IMR-90 (cell line): Measurements from ENCODE around the gene ITGA3. TPM values are rescaled to one million over a fixed set of nuclear protein-coding genes. Genes with fewer than 3 reads are reported as not detected.

Experiments
- ATAC-seq: fragments of 200-7000 bp; cut with Tn5 transposase; 2 replicates; pipeline ENCODE4 v1.9.1; 2020; ENCODE audit warnings: low read depth, mild to moderate bottlenecking, moderate library complexity
- BruUV-seq: library from RNA; stranded (reverse); fragments of 400-500 nt; replicated peaks from 2 replicates; lab custom pipeline; 2021; lab: Mats Ljungman, UMichigan
- CTCF ChIA-PET: fragments of 300-600 bp; formaldehyde crosslinking; extraction: SDS; loops from one replicate; lab custom pipeline; 2021; ENCODE audit warnings: antibody characterized with exemption; lab: Yijun Ruan, JAX
- POLR2A ChIA-PET: fragments of 300-600 bp; sonication (Branson Sonifier 250); formaldehyde crosslinking; loops from one replicate; lab custom pipeline; 2022; ENCODE audit warnings: antibody characterized with exemption; ENCODE audit not compliant: unreplicated experiment; lab: Charles Lee
- DNase-seq: peaks from one replicate; pipeline ENCODE4 v3.0.0; 2013
- H2AFZ ChIP-seq: replicated peaks from 2 replicates; pipeline ENCODE3; 2013; ENCODE audit warnings: low read length, mild to moderate bottlenecking; ENCODE audit not compliant: poor library complexity
- H2AK5ac ChIP-seq: 2 replicates; pipeline ENCODE4 v1.6.1; 2013; ENCODE audit warnings: low read depth, low read length, inconsistent platforms
- H2AK9ac ChIP-seq: replicated peaks from 2 replicates; pipeline ENCODE3; 2013; ENCODE audit warnings: mild to moderate bottlenecking, low read depth, low read length, moderate library complexity; ENCODE audit not compliant: poor library complexity
- H2BK120ac ChIP-seq: 2 replicates; pipeline ENCODE4 v1.6.1; 2013; ENCODE audit warnings: low read depth, low read length, inconsistent platforms
- H2BK15ac ChIP-seq: 3 replicates; pipeline ENCODE4 v1.6.1; 2013; ENCODE audit warnings: low read depth, low read length, inconsistent platforms
- H2BK20ac ChIP-seq: 2 replicates; pipeline ENCODE4 v1.6.1; 2013; ENCODE audit warnings: low read depth, mild to moderate bottlenecking, inconsistent platforms, low read length, moderate library complexity
- H2BK5ac ChIP-seq: 2 replicates; pipeline ENCODE4 v1.6.1; 2013; ENCODE audit warnings: mild to moderate bottlenecking, low read depth, low read length, inconsistent platforms; ENCODE audit not compliant: poor library complexity, severe bottlenecking
- H3K14ac ChIP-seq: replicated peaks from 2 replicates; pipeline ENCODE4 v1.6.1; 2013; ENCODE audit warnings: low read depth, low read length, inconsistent platforms
- H3K18ac ChIP-seq: 2 replicates; pipeline ENCODE4 v1.6.1; 2013; ENCODE audit warnings: low read depth, low read length, control low read depth
- H3K23ac ChIP-seq: 2 replicates; pipeline ENCODE4 v1.6.1; 2013; ENCODE audit warnings: low read depth, low read length, inconsistent platforms
- H3K27ac ChIP-seq: 2 replicates; pipeline ENCODE4 v1.5.1; 2013; ENCODE audit warnings: mild to moderate bottlenecking, control low read depth, low read length; ENCODE audit not compliant: insufficient read depth
- H3K27me3 ChIP-seq: 2 replicates; pipeline ENCODE4 v1.6.1; 2013; ENCODE audit warnings: low read length; ENCODE audit not compliant: control insufficient read depth, insufficient read depth
- H3K36me3 ChIP-seq: 2 replicates; pipeline ENCODE4 v1.6.1; 2013; ENCODE audit warnings: low read length, mixed read lengths; ENCODE audit not compliant: control insufficient read depth, insufficient read depth
- H3K4ac ChIP-seq: 2 replicates; pipeline ENCODE4 v1.6.1; 2013; ENCODE audit warnings: low read depth, low read length, inconsistent platforms
- H3K4me1 ChIP-seq: 2 replicates; pipeline ENCODE4 v1.6.1; 2013; ENCODE audit warnings: low read length, mixed read lengths; ENCODE audit not compliant: control insufficient read depth, insufficient read depth
- H3K4me2 ChIP-seq: 2 replicates; pipeline ENCODE4 v1.6.1; 2013; ENCODE audit warnings: low read depth, mild to moderate bottlenecking, control low read depth, low read length, moderate library complexity
- H3K4me3 ChIP-seq: 2 replicates; pipeline ENCODE4 v1.5.1; 2013; ENCODE audit warnings: low read depth, mild to moderate bottlenecking, control low read depth, low read length, moderate library complexity; ENCODE audit not compliant: insufficient read depth
- H3K56ac ChIP-seq: 2 replicates; pipeline ENCODE4 v1.6.1; 2013; ENCODE audit warnings: low read length, inconsistent platforms; ENCODE audit not compliant: insufficient read depth; ENCODE audit errors: extremely low read depth
- H3K79me1 ChIP-seq, 2 experiments: 2 replicates each; pipeline ENCODE4 v1.6.1; 2013; ENCODE audit warnings: low read length in 2 of 2, inconsistent platforms in 1 of 2, low read depth in 1 of 2
- H3K9ac ChIP-seq: 2 replicates; pipeline ENCODE4 v1.6.1; 2013; ENCODE audit warnings: low read depth, low read length, control low read depth
- H3K9me1 ChIP-seq: 2 replicates; pipeline ENCODE4 v1.6.1; 2013; ENCODE audit warnings: low read length, inconsistent platforms; ENCODE audit not compliant: insufficient read depth
- H3K9me3 ChIP-seq: 2 replicates; pipeline ENCODE4 v1.6.1; 2013; ENCODE audit warnings: low read length; ENCODE audit not compliant: control insufficient read depth, insufficient read depth
- H4K20me1 ChIP-seq: 2 replicates; pipeline ENCODE4 v1.6.1; 2013; ENCODE audit warnings: low read length, inconsistent platforms; ENCODE audit not compliant: insufficient read depth
- H4K5ac ChIP-seq: 2 replicates; pipeline ENCODE4 v1.6.1; 2013; ENCODE audit warnings: mild to moderate bottlenecking, low read depth, low read length, control low read depth
- H4K8ac ChIP-seq, 2 experiments: 2 replicates each; pipeline ENCODE4 v1.6.1; 2013; ENCODE audit warnings: low read depth in 2 of 2, low read length in 2 of 2, control low read depth in 1 of 2, inconsistent platforms in 1 of 2
- H4K91ac ChIP-seq: 2 replicates; pipeline ENCODE4 v1.6.1; 2013; ENCODE audit warnings: low read depth, low read length, inconsistent platforms; ENCODE audit not compliant: insufficient read depth
- BHLHE40 ChIP-seq: fragments of 150-350 bp; IDR thresholded peaks from 2 replicates; pipeline ENCODE4 v1.6.1; 2016; ENCODE audit warnings: mild to moderate bottlenecking, low read depth, low read length
- CTCF ChIP-seq: conservative IDR thresholded peaks from 2 replicates; pipeline ENCODE4 v1.5.1; 2012; ENCODE audit warnings: mild to moderate bottlenecking, low read depth, low read length, improper control_type of control experiment
- FOS ChIP-seq: fragments of 150-350 bp; IDR thresholded peaks from 2 replicates; pipeline ENCODE4 v1.6.1; 2016; ENCODE audit warnings: low read depth, low read length
- MAFK ChIP-seq: IDR thresholded peaks from 2 replicates; pipeline ENCODE4 v1.6.1; 2012; ENCODE audit warnings: low read depth, low read length, improper control_type of control experiment
- MXI1 ChIP-seq: IDR thresholded peaks from 2 replicates; pipeline ENCODE4 v1.6.1; 2012; ENCODE audit warnings: low read depth, mild to moderate bottlenecking, low read length, moderate library complexity, borderline replicate concordance
- NFE2L2 ChIP-seq: fragments of 150-350 bp; IDR thresholded peaks from 2 replicates; pipeline ENCODE4 v1.6.1; 2016; ENCODE audit warnings: low read depth, mild to moderate bottlenecking, low read length
- POLR2A ChIP-seq: IDR thresholded peaks from 2 replicates; pipeline ENCODE4 v1.6.1; 2012; ENCODE audit warnings: mild to moderate bottlenecking, low read depth, low read length
- RCOR1 ChIP-seq: IDR thresholded peaks from 2 replicates; pipeline ENCODE4 v1.6.1; 2012; ENCODE audit warnings: mild to moderate bottlenecking, low read length, improper control_type of control experiment; ENCODE audit not compliant: insufficient replicate concordance
- RFX5 ChIP-seq: IDR thresholded peaks from 2 replicates; pipeline ENCODE4 v1.8.0; 2012; ENCODE audit warnings: low read depth, mild to moderate bottlenecking, low read length, moderate library complexity
- SMC3 ChIP-seq: fragments of 150-350 bp; IDR thresholded peaks from 2 replicates; pipeline ENCODE4 v1.6.1; 2016; ENCODE audit warnings: low read depth, mild to moderate bottlenecking, antibody characterized with exemption, low read length, moderate library complexity
- USF2 ChIP-seq: fragments of 150-350 bp; IDR thresholded peaks from 2 replicates; pipeline ENCODE4 v1.6.1; 2017; ENCODE audit warnings: mild to moderate bottlenecking, antibody characterized with exemption, low read length, low read depth
- WGBS, 2 experiments: methylation state at CpG; one replicate each; pipeline versions ENCODE4 v1.1.5 to v1.1.7; 2013; ENCODE audit warnings: missing lambda C conversion rate in 2 of 2; ENCODE audit not compliant: insufficient read length in 1 of 2; ENCODE audit errors: extremely low coverage in 2 of 2; 5-methylcytosine and 5-hydroxymethylcytosine counted together
- dilution Hi-C: fragments of 300-500 bp; cut with HindIII; formaldehyde crosslinking; loops from one replicate; pipeline ENCODE4 v1.14.3; 2018; ENCODE audit warnings: low sequenced_read_pairs; ENCODE audit not compliant: unreplicated experiment
- in situ Hi-C: fragments of 300-500 bp; cut with MboI; formaldehyde crosslinking; loops from 3 replicates; pipeline ENCODE4 v1.14.3; 2019; ENCODE audit warnings: low sequenced_read_pairs, inconsistent platforms, mixed read lengths
- intact Hi-C: fragments of 100-400 bp; cut with micrococcal nuclease; formaldehyde crosslinking; loops from 2 replicates; pipeline ENCODE4 v1.10.0; 2022
- polyA plus RNA-seq, 3 experiments: library from polyadenylated mRNA; depleted of rRNA; stranded (reverse); fragments of >200 nt; gene quantifications; 2 replicates each; pipeline ENCODE4 v1.2.3, GENCODE V29; 2012; ENCODE audit warnings: low replicate concordance in 1 of 3
- total RNA-seq: library from RNA; depleted of rRNA; stranded (reverse); fragments of >200 nt; gene quantifications from 2 replicates; pipeline ENCODE4 v1.2.3, GENCODE V29; 2012
- TF ChIP-seq, protein P1 (sequence below): fragments of 150-350 bp; IDR thresholded peaks from 2 replicates; pipeline ENCODE4 v1.6.1; 2016; ENCODE audit warnings: low read depth, mild to moderate bottlenecking, low read length, moderate library complexity, borderline replicate concordance

The ITGA3 gene
- total and polyA plus RNA-seq, 2 of the 4 experiments (the other 2 are of a cell fraction): 78.0 to 202 TPM

DNA sequence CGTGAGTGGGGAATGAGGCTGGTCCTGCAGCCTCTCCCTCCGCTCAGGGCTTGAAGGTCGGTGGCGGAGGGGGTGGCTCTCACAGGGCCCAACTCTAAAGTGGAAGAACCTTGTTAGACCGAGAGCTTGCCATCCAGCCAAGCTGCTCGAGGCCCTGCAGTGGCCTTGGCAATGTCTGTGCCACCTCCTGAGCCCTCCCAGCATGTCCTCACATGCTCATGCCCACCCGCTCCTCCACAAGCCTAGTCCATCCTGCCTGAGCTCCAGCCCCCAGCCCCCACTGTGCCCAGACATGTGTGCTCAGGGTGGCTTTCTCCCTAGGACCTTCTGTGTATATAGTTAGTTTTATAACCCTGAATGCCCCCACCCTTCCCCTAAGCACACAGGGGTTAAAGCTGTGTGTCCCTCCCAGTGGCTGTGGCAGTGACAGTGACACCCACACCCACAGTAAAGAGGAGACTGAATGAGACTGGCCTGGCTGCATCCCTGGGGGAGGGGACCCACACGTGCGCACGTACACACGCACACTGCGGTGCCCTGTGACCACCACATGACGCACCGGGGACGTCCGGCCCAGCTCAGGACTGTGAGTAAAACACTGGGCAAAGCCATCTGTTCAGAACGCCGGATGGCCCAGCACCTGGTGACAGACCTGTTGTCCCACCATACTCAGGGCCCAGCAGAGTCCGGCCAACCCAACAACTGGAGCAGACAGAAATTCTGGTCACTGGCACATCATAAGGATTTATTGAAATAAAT lies 54.9 kb downstream of the ITGA3 start:
- ATAC-seq (no peak), DNase-seq (no peak)
- Histone ChIP-seq H2BK20ac (no peak overlapping the region), H3K9me3 (no peaks in the 10 kb centered on the region), H2AK9ac (no peak overlapping the region), H4K5ac (no peak overlapping the region), H2AFZ (no peak overlapping the region), H3K27ac (no peak overlapping the region), H3K18ac (no peak overlapping the region), H3K56ac (no peak overlapping the region), H3K27me3 (no peaks in the 10 kb centered on the region), H3K14ac (no peak overlapping the region), H3K9me1 (peaks cover 4% of the 10 kb centered on the region), H2BK5ac (no peak overlapping the region), H4K20me1 (no peaks in the 10 kb centered on the region), H4K91ac (no peak overlapping the region), H2BK15ac (0 out of 3 replicates have a peak overlapping the region, but pooled peaks have one; percentile 31), H3K4me2 (no peak overlapping the region), H3K23ac (no peak overlapping the region), H3K4ac (no peak overlapping the region), H3K4me3 (no peak overlapping the region), H3K4me1 (peaks cover 3% of the 10 kb centered on the region), H4K8ac (peak overlapping the region in 1 of 2 experiments; percentile 79; a peak in 1 of 4 replicates), H3K36me3 (peaks cover 32% of the 10 kb centered on the region; the same call in 1 of the 2 replicates), H3K79me1 (no peaks in the 10 kb centered on the region), H2AK5ac (0 out of 2 replicates have a peak overlapping the region, but pooled peaks have one; percentile 50), H2BK120ac (no peak overlapping the region), H3K9ac (no peak overlapping the region)
- intact Hi-C loops: no loop called here
- no TSS peak for BruUV-seq
- in situ Hi-C loops: no loop called here
- ChIA-PET POLR2A (no interaction called here), CTCF (interaction anchor here (1.0 kb wide), 1 partner anchor 16 kb away, joined by 5 read pairs; no protein-coding TSS in a partner anchor)
- 95% methylated on average over 8 of the region's 19 CpGs; no CpG with 5 or more reads in 1 of the 2 experiments for WGBS, 2 experiments
- dilution Hi-C loops: no loop called here
- TF ChIP-seq, protein P1, sequence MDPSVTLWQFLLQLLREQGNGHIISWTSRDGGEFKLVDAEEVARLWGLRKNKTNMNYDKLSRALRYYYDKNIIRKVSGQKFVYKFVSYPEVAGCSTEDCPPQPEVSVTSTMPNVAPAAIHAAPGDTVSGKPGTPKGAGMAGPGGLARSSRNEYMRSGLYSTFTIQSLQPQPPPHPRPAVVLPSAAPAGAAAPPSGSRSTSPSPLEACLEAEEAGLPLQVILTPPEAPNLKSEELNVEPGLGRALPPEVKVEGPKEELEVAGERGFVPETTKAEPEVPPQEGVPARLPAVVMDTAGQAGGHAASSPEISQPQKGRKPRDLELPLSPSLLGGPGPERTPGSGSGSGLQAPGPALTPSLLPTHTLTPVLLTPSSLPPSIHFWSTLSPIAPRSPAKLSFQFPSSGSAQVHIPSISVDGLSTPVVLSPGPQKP: no peak
- TF ChIP-seq MXI1 (no peak), CTCF (no peak), NFE2L2 (no peak), RFX5 (no peak), POLR2A (no peak), SMC3 (no peak), BHLHE40 (peak; percentile 78), USF2 (peak; percentile 20; the same call in 1 of the 2 replicates), RCOR1 (no peak), FOS (no peak), MAFK (no peak)
